RWPE2 (cell line): ENCODE measurements around the gene MAP3K13.

ENCODE experiments used
- ATAC-seq: fragments of 200-7000 bp; cut with Tn5 transposase; 3 replicates; pipeline ENCODE4 v1.9.1; 2021; ENCODE audit warnings: low read depth
- DNase-seq: peaks from one replicate; pipeline ENCODE4 v3.0.0-alpha.2; 2020; ENCODE audit warnings: low spot score
- H3K27ac ChIP-seq: fragments of 450-650 bp; 2 replicates; pipeline ENCODE4 v1.5.1; 2017; ENCODE audit warnings: mild to moderate bottlenecking; ENCODE audit not compliant: poor library complexity, severe bottlenecking
- H3K27me3 ChIP-seq: fragments of 250-450 bp; sonication (Bioruptor Pico); 2 replicates; pipeline ENCODE4 v1.5.1; 2021; ENCODE audit warnings: mild to moderate bottlenecking, moderate library complexity; ENCODE audit not compliant: insufficient read depth, poor library complexity, severe bottlenecking
- H3K36me3 ChIP-seq: fragments of 250-450 bp; sonication (Bioruptor Pico); 2 replicates; pipeline ENCODE4 v1.5.1; 2020; ENCODE audit warnings: low read depth, mild to moderate bottlenecking, moderate library complexity
- H3K4me1 ChIP-seq: fragments of 250-450 bp; sonication (Bioruptor Pico); 2 replicates; pipeline ENCODE4 v1.5.1; 2021; ENCODE audit warnings: mild to moderate bottlenecking, moderate library complexity; ENCODE audit not compliant: insufficient read depth, poor library complexity, severe bottlenecking
- H3K4me3 ChIP-seq: fragments of 250-450 bp; sonication (Bioruptor Pico); 2 replicates; pipeline ENCODE4 v1.5.1; 2021; ENCODE audit warnings: mild to moderate bottlenecking, moderate library complexity; ENCODE audit not compliant: severe bottlenecking
- H3K9me3 ChIP-seq: fragments of 250-450 bp; sonication (Bioruptor Pico); 2 replicates; pipeline ENCODE4 v1.5.1; 2021; ENCODE audit warnings: mild to moderate bottlenecking, moderate library complexity; ENCODE audit not compliant: severe bottlenecking
- CTCF ChIP-seq: fragments of 450-650 bp; IDR thresholded peaks from one replicate; pipeline ENCODE4 v1.5.1; 2017; ENCODE audit warnings: mild to moderate bottlenecking, moderate library complexity; ENCODE audit not compliant: poor library complexity, severe bottlenecking

The MAP3K13 gene

GRCh38 chr3:185507883-185508282 is 144.9 kb downstream of the MAP3K13 start:
- no peak for ATAC-seq
- Histone ChIP-seq H3K4me3 (no peak overlapping the region), H3K4me1 (no peaks in the 10 kb centered on the region), H3K9me3 (no peaks in the 10 kb centered on the region), H3K27ac (no peak overlapping the region), H3K36me3 (no peaks in the 10 kb centered on the region), H3K27me3 (no peaks in the 10 kb centered on the region)
- TF ChIP-seq CTCF = no peak
- DNase-seq = no peak

- Histone ChIP-seq H3K4me1 (no peaks in the 10 kb centered on the region), H3K27me3 (no peaks in the 10 kb centered on the region), H3K27ac (no peak overlapping the region), H3K36me3 (no peaks in the 10 kb centered on the region), H3K4me3 (no peak overlapping the region), H3K9me3 (no peaks in the 10 kb centered on the region)
- ATAC-seq = no peak
- no peak for TF ChIP-seq CTCF
- no peak for DNase-seq
Observed at GRCh38 chr3:185508335-185508991, 145.5 kb downstream of the MAP3K13 start.

- Histone ChIP-seq H3K4me3 (no peak overlapping the region), H3K9me3 (no peaks in the 10 kb centered on the region), H3K4me1 (no peaks in the 10 kb centered on the region), H3K27ac (no peak overlapping the region), H3K27me3 (no peaks in the 10 kb centered on the region), H3K36me3 (no peaks in the 10 kb centered on the region)
- no peak for TF ChIP-seq CTCF
- ATAC-seq (no peak), DNase-seq (no peak)
Observed at GRCh38 chr3:185511711-185512110, 148.8 kb downstream of the MAP3K13 start.

GRCh38 chr3:185517387-185518130 is 154.6 kb downstream of the MAP3K13 start:
- H3K27me3 ChIP-seq = no peaks in the 10 kb centered on the region
- DNase-seq (no peak), ATAC-seq (no peak)
- TF ChIP-seq CTCF = no peak
- H3K4me3 ChIP-seq = no peak overlapping the region
- H3K27ac ChIP-seq = no peak overlapping the region
- no peaks in the 10 kb centered on the region for H3K4me1 ChIP-seq
- no peaks in the 10 kb centered on the region for H3K9me3 ChIP-seq
- no peaks in the 10 kb centered on the region for H3K36me3 ChIP-seq

- Histone ChIP-seq H3K9me3 (no peaks in the 10 kb centered on the region), H3K4me1 (no peaks in the 10 kb centered on the region), H3K4me3 (no peak overlapping the region), H3K36me3 (no peaks in the 10 kb centered on the region), H3K27me3 (no peaks in the 10 kb centered on the region), H3K27ac (no peak overlapping the region)
- DNase-seq (no peak), ATAC-seq (peak; percentile 54; the same call in 2 of the 3 replicates)
- peak; percentile 15 for TF ChIP-seq CTCF
Observed at GRCh38 chr3:185519021-185519420, 156.1 kb downstream of the MAP3K13 start.
